Activated CD4-positive, alpha-beta T cell treated with anti-CD3 and anti-CD28 coated beads, Interleukin-10, Interleukin-2, amounts not matched to agents 100 ng/mL and 50 ng/mL, durations not matched to agents 16 hours and 8 hours (primary cell): ENCODE measurements around the gene YEATS2.

Experiments
- DNase-seq: peaks from one replicate; pipeline ENCODE4 v3.0.0-alpha.2; 2020

YEATS2 gene

GRCh38 chr3:183815951-183816475 is 118.4 kb downstream of the YEATS2 start:
- no peak for DNase-seq

GRCh38 chr3:183816681-183817510 is 119.3 kb downstream of the YEATS2 start:
- DNase-seq = no peak

- DNase-seq = no peak
Measured at GRCh38 chr3:183817639-183818038, 120.0 kb downstream of the YEATS2 start.

DNA sequence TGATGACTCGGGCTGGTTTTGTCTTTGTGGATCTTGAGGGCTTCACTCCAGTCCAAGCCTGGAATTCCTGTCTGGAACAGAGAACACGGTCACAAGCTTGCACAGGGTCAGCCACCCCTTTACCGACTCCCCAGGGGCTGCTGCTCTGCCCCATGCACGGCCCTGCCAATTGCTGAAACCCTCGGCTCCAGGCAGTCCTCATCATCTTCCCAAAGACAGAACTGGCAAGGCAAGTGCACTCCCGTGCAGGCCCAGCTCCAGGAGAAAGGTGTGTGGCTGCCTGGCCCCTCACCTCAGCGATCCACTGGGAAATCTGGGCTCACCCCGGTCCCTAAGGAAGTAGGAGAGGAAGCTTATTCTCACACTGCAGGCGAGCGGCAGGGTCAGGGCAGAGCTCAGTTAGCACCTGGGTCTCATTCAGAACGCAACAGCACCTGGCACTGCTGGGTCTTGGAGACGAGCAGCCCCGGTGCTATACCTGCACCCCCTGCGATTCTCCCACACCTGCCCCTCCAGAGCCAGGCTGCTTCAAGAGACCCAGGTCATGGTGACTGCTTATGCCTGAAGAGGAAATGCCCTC is 120.5 kb downstream of the YEATS2 start:
- no peak for DNase-seq

GRCh38 chr3:183818706-183819624 is 121.4 kb downstream of the YEATS2 start:
- no peak for DNase-seq

DNA sequence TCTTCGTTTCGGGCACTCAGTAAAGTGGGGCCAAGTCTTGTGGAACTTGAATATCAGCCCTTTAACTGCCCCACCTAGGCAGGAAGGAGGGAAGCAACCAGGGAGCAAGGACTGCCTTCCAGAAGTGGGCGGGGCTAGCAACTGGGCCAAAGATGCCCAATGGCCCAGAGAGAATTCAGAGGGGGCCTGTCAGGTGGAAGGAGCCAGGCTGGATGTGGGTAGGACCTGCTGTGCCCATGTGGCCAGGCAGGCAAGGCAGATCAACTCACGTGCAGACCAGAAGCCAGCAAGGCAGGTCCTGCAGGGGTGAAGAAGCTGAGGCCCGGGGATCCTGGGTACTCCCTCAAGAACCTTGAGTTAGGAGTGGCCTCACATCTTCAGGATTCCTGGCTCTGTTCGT is 122.2 kb downstream of the YEATS2 start:
- no peak for DNase-seq

- no peak for DNase-seq
Measured at GRCh38 chr3:183822631-183823030, 125.0 kb downstream of the YEATS2 start.

- DNase-seq = no peak
Measured at GRCh38 chr3:183823963-183824362, 126.4 kb downstream of the YEATS2 start.

- DNase-seq = peak; percentile 20
Measured at GRCh38 chr3:183824761-183825455, 127.3 kb downstream of the YEATS2 start.

GRCh38 chr3:183825456-183826161 is 128.0 kb downstream of the YEATS2 start, which contains the start of gene MAP6D1:
MAP6D1 (minus strand) TSS chr3:183825577; CDS start chr3:183825547, 30 bp downstream.
- DNase-seq = peak; percentile 47

DNA sequence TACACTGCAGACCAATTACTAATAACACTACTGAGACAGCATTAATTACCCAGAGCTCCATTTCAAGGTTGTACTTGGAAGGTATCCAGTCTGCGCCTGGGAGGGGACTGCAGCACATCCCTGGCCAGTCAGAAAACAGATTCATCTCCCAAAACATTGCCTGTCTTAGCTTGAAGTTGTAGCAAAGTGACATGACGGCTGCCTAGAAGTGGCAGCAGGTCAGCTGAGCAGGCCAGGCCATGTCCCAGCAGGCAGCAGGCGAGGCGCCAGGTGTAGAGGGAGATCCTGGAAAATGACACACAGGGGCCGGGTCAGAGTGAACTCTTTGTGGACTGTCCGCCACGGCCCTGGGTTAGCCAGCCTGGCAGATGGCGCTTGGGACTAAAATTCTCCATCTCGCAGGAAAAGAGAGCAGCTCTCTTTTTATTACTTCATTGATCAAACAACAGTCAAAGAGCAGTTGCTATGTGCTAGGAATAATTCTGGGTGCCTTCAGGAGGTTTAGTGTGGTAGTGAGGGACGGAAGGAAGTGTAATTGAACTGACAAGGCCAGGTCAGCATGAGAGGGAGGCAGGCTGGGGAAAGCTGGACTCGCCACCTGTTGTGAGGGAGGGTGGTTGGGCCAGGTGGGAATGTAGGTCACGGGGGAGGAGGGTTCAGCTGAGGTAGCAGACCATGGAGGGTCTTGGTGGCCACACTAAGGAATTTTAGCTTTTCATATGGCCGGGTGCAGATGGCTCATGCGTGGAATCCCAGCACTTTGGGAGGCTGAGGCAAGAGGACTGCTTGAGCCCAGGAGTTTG is 129.1 kb downstream of the YEATS2 start:
- DNase-seq = no peak

GRCh38 chr3:183827809-183828537 is 130.4 kb downstream of the YEATS2 start:
- no peak for DNase-seq

GRCh38 chr3:183828538-183828870 is 130.9 kb downstream of the YEATS2 start:
- no peak for DNase-seq

DNA sequence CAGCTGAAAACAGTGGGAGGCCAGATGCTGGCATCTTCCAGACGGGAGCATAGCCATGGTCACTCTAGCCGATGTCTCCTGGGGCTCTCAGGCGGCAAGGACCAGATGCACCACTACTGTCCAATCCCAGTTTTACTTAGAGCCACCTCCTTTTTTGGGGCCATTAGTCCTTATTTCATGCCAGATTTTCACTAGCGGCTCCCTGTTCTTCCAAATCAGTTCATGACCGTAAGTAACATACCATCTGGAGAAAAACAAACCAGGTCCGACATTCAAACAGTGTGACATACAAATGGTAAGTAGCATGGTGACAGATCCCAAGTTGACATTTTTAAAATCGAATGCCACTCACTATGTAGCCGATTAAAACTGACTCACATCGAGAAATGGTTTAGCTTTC is 131.9 kb downstream of the YEATS2 start:
- DNase-seq = no peak

- DNase-seq = no peak
Measured at GRCh38 chr3:183830187-183830586, 132.6 kb downstream of the YEATS2 start.

GRCh38 chr3:183833516-183833915 is 135.9 kb downstream of the YEATS2 start:
- no peak for DNase-seq

DNA sequence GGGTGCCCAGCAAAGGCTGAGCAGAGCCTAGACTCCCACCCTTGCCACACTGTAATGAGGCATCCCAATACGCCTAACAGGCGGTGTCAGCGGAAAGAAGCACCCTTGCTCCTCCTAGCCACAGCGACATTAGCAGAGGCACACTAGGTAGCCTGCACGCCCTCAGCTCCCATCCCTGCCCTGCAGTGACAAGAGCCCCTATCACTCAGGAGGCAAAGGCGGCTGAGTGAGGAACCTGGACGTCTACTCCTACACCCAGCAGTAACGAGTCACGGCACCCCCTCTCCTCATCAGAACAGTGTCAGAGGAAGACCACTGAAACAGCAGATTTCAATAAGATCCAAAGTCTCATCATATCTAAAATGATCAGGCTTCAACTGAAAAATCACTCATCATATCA is 139.8 kb downstream of the YEATS2 start:
- DNase-seq = no peak

- no peak for DNase-seq
Measured at GRCh38 chr3:183837894-183838293, 140.3 kb downstream of the YEATS2 start.

DNA sequence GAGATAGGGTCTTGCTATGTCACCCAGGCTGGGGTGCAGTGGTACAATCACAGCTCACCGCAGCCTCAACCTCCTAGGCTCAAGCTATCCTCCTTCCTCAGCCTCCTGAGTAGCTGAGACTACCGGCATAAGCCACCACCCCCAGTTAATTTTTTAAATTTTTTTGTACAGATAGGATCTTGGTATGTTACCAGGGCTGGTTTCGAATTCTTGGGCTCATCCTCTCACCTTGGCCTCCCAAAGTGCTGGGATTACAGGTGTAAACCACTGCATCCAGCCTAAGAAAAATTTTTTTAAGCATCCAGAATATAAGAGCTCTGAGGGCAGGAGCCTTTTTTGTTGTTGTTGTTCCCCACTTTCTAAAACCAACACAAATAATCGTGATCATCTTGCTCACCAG is 142.2 kb downstream of the YEATS2 start:
- no peak for DNase-seq

- DNase-seq = peak; percentile 18
Measured at GRCh38 chr3:183844606-183845005, 147.0 kb downstream of the YEATS2 start.
